ENCODE data around the gene IL17B.

Gene IL17B

GRCh38 chr5:149353911-149354310 lies 25.2 kb downstream of the IL17B start:
- no peak for FAIRE-seq

GRCh38 chr5:149352169-149352568 lies 26.9 kb downstream of the IL17B start:
- no peak for FAIRE-seq

GRCh38 chr5:149349382-149349781 lies 29.7 kb downstream of the IL17B start:
- no peak for FAIRE-seq

GRCh38 chr5:149348518-149348917 lies 30.6 kb downstream of the IL17B start:
- no peak for FAIRE-seq

GRCh38 chr5:149345892-149346222 lies 33.2 kb downstream of the IL17B start:
- FAIRE-seq, result no peak

- no peak for FAIRE-seq
Measured at GRCh38 chr5:149345147-149345891, 33.8 kb downstream of the IL17B start, which contains the start of gene GRPEL2. Gene GRPEL2, plus strand, starts transcription at chr5:149345499. Its CDS starts 41 bp downstream, at chr5:149345540.

GRCh38 chr5:149344151-149344550 lies 34.9 kb downstream of the IL17B start:
- no peak for FAIRE-seq

- no peak for FAIRE-seq
Measured at GRCh38 chr5:149341876-149342275, 37.2 kb downstream of the IL17B start.

GRCh38 chr5:149340920-149341319 lies 38.2 kb downstream of the IL17B start:
- FAIRE-seq, result no peak

- FAIRE-seq, result no peak
Measured at GRCh38 chr5:149338364-149338763, 40.7 kb downstream of the IL17B start.

GRCh38 chr5:149337736-149338135 lies 41.4 kb downstream of the IL17B start:
- peak; percentile 69 for FAIRE-seq

GRCh38 chr5:149333711-149334443 lies 45.2 kb downstream of the IL17B start:
- FAIRE-seq, result no peak

- FAIRE-seq, result no peak
Measured at GRCh38 chr5:149328177-149328576, 50.9 kb downstream of the IL17B start.

GRCh38 chr5:149326611-149327010 lies 52.5 kb downstream of the IL17B start:
- no peak for FAIRE-seq

GRCh38 chr5:149325894-149326293 lies 53.2 kb downstream of the IL17B start:
- no peak for FAIRE-seq

GRCh38 chr5:149325166-149325735 lies 53.8 kb downstream of the IL17B start:
- no peak for FAIRE-seq

- no peak for FAIRE-seq
Measured at GRCh38 chr5:149324641-149325040, 54.5 kb downstream of the IL17B start.
